Thyroid gland (tissue), 4 donors: Measurements from ENCODE around the gene FOXC1.

Source experiments
- CTCF ChIP-seq, 6 experiments: fragments of 200-600 bp in 3 of 6; fragments of 450-650 bp in 3 of 6; sonication (generic) in 3 of 6; IDR thresholded peaks; one replicate each; pipeline ENCODE4 v1.5.1; 2016 to 2019; ENCODE audit warnings: antibody characterized with exemption in 6 of 6, mild to moderate bottlenecking in 2 of 6, inconsistent platforms in 1 of 6, moderate library complexity in 1 of 6
- POLR2A ChIP-seq, 2 donors: fragments of 450-650 bp; IDR thresholded peaks; one replicate each; pipeline ENCODE4 v1.6.1; 2017; ENCODE audit warnings: antibody characterized with exemption in 2 of 2, mild to moderate bottlenecking in 2 of 2, moderate library complexity in 1 of 2

- TF ChIP-seq CTCF (IDR thresholded peaks at IDR 0.05) = no peak
- no peak for TF ChIP-seq POLR2A (IDR thresholded peaks at IDR 0.05)
Observed at GRCh38 chr6:1593958-1594314, 15.8 kb upstream of the FOXC1 start.
